ENCODE results near the gene SCMH1.

- TF ChIP-seq, protein P1, sequence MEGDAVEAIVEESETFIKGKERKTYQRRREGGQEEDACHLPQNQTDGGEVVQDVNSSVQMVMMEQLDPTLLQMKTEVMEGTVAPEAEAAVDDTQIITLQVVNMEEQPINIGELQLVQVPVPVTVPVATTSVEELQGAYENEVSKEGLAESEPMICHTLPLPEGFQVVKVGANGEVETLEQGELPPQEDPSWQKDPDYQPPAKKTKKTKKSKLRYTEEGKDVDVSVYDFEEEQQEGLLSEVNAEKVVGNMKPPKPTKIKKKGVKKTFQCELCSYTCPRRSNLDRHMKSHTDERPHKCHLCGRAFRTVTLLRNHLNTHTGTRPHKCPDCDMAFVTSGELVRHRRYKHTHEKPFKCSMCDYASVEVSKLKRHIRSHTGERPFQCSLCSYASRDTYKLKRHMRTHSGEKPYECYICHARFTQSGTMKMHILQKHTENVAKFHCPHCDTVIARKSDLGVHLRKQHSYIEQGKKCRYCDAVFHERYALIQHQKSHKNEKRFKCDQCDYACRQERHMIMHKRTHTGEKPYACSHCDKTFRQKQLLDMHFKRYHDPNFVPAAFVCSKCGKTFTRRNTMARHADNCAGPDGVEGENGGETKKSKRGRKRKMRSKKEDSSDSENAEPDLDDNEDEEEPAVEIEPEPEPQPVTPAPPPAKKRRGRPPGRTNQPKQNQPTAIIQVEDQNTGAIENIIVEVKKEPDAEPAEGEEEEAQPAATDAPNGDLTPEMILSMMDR (IDR thresholded peaks at IDR 0.05; ENCODE audit: extremely low read depth in 1 of 2, insufficient read depth in 1 of 2, low read depth in 1 of 2, low read length in 2 of 2): no peak
- TF ChIP-seq, protein P2, sequence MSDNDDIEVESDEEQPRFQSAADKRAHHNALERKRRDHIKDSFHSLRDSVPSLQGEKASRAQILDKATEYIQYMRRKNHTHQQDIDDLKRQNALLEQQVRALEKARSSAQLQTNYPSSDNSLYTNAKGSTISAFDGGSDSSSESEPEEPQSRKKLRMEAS (IDR thresholded peaks at IDR 0.05; ENCODE audit: insufficient read depth, insufficient read length): no peak
- no peak for TF ChIP-seq GATA2 (IDR thresholded peaks at IDR 0.05; ENCODE audit: insufficient read depth, insufficient read length, low read depth, low read length)
Observed at GRCh38 chr1:41225495-41225894, 16.6 kb downstream of the SCMH1 start.

Data from endothelial cell of umbilical vein (primary cell).